HG02763 (cell line): ENCODE measurements around the gene STT3B.

ENCODE experiments used
- ATAC-seq: cut with Tn5 transposase; IDR thresholded peaks from one replicate; pipeline ENCODE4 v1.9.1; 2021; ENCODE audit warnings: mild to moderate bottlenecking, moderate library complexity; ENCODE audit not compliant: unreplicated experiment

STT3B gene

GRCh38 chr3:31636049-31636448 lies 103.3 kb downstream of the STT3B start:
- no peak for ATAC-seq

- no peak for ATAC-seq
These were observed 104.1 kb downstream of the STT3B start for GRCh38 chr3:31636694-31637442.

- ATAC-seq: no peak
These were observed 107.1 kb downstream of the STT3B start for GRCh38 chr3:31639828-31640227.

DNA sequence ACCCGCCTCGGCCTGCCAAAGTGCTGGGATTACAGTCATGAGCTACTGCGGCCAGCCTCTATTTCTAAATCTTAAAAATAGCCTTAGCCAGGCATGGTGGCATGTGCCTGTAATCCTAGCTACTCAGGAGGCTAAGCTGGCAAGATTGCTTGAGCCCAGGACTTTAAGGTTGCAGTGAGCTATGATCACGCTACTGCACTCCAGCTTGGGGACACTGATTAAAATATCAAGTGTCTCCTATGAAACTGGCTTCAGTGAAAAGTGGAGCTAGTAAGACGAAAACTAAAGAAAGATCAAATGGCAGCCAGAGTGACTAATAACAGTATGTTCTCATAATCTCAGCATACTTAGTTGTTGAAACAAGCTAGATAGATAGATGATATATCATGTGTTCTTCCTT lies 112.5 kb downstream of the STT3B start:
- no peak for ATAC-seq

- ATAC-seq: no peak
These were observed 115.7 kb downstream of the STT3B start for GRCh38 chr3:31648286-31648968.

- ATAC-seq: no peak
These were observed 119.6 kb downstream of the STT3B start for GRCh38 chr3:31652296-31652695.

GRCh38 chr3:31653464-31653863 lies 120.7 kb downstream of the STT3B start:
- ATAC-seq: no peak

- ATAC-seq: no peak
These were observed 122.3 kb downstream of the STT3B start for GRCh38 chr3:31654998-31655397.

GRCh38 chr3:31659246-31659645 lies 126.5 kb downstream of the STT3B start:
- ATAC-seq: no peak

GRCh38 chr3:31661286-31661685 lies 128.6 kb downstream of the STT3B start:
- no peak for ATAC-seq

- ATAC-seq: no peak
These were observed 129.4 kb downstream of the STT3B start for GRCh38 chr3:31661993-31662670.

DNA sequence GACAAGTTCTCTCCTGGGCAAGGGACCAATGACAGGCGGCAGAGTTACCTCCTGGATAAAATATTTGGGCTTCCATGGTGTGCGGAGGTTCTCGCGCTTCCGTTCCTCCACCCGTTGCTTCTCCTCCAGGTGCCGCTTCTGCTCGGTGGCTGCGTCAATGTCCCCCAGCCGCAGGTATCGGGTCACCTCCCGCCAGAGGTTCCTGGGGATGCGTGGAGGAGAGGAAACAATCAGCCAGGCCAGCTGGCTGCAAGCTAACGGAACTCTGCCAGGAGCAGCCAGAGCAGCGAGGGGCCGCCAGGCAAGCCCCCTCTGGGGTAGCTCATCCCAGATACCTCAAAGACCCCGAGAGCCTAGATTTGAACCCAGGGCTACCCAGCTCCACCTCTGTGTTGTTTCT lies 131.3 kb downstream of the STT3B start:
- no peak for ATAC-seq

DNA sequence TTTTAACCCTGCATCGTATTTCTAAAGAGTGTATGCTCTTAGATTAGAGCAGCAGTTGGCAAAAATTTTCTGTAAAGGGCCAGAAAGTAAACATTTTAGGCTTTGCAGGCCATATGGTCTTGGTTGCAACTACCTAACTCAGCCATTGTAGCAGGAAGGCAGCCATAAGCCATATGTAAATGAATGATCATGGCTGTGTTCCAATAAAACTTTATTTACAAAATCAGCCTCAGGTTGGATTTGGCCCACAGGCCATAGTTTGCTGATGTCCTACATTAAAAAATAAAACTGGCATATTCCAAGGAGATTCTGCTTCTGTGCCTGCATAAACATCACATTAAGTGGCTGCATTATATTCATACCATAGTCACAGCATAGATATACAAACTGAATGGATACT lies 134.9 kb downstream of the STT3B start:
- ATAC-seq: no peak

DNA sequence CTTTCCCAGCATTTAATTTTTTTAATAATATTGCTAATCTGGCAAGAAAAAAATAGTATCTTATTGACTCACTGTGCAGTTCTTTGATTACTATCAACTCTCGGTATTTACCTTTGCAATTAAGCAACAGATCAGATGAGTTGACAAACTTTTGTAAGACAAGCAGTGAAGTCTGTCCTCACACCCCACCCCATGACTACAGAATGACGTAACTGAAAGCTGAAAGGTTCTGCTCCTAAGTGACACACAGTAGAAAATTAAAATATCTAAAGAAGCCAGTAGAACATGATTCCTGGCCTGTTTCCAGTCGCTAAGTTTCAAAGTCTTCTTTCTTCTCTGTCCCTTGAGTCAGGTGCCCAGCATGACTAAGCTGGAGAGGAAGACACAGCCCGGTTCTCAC lies 135.5 kb downstream of the STT3B start:
- no peak for ATAC-seq

GRCh38 chr3:31670136-31670535 lies 137.4 kb downstream of the STT3B start:
- no peak for ATAC-seq

DNA sequence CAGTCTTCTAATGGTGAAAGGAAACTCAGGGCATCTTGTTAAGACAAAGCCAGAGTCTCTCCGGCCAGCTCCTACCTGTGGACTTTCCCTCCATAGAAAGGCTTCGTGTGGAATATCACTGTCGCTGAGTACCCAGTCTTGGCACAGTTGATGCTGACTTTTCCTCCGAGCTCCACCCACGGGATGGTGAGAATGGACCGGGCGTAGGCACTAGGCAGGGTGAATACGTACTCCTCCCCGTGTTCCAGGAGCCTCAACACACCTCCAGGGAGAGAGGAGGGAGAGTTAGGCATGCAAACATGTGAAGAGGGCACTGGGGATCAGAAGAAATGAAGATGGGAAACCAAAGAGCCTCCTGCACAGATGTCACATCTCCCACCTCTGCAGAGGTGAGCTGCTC lies 138.0 kb downstream of the STT3B start:
- no peak for ATAC-seq

DNA sequence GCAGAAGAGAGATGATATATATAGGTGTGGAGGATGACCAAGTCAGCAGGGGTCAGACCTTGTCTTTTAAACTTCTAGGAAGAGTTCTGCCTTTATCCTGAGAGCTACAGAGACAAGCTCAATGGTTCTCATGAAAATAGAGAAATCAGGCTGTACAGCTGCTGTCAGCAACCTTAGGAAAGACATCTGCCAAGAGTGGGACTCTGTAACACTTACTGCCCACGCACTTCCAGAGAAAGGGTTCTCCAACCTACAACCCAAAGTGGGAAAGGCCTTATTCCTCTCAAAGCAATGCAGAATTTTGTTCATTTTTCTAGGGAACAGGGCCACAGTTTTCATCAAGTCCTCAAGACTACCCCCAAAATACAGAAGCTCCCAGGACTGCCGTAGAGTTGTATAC lies 138.7 kb downstream of the STT3B start:
- ATAC-seq: no peak

DNA sequence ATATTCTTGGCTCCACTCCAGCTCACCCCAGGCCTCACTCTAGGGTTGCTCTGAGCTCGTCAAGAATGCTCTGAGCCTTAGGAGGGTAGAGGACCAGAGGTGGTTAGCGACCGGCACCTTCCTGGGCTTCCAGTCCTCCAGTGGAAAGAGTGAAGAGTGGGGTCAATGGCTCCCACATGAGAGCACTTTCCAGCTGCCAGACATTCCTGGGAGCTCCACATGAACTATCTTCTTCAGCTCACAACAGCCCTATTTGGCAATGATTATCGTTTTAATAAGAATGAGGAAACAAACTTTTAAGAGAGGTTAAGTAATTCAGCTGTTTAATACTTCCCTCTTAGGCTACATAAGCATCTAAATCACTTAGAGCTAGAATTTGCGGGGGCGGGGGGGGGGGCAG lies 139.3 kb downstream of the STT3B start:
- no peak for ATAC-seq

DNA sequence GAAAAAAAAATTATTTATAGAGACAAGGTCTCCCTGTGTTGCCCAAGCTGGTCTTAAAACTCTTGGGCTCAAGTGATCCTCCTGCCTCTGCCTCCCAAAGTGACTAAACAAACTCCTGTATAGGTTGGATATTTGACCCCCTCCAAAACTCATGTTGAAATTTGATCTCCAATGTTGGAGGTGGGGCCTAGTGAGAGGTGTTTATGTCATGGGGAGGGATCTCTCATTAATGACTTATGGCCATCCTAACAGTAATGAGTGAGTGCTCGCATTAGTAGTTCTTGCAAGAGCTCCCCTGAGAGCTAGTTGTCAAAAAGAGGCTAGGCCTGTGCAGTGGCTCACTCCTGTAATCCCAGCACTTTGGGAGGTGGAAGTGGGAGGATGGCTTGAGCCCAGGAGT lies 141.2 kb downstream of the STT3B start:
- no peak for ATAC-seq

DNA sequence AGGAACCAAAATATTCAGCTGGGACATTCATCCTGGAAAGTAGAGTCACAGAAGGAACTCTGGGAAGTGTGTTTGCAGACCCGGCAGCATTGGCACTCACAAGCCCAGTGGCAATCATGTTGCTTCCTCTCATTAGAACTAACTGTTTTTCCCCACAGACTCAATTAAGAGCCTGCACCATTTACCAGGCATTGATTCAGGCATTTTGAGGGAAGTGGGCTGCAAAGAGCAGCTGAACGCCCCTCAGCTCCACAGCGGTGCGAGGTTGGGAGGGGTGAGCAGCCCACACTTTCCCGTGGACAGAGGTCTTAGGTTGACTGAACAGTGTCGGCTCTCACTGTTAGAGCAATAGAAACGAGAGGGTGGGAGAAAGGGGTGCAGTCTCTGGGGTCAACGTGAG lies 143.8 kb downstream of the STT3B start:
- no peak for ATAC-seq

DNA sequence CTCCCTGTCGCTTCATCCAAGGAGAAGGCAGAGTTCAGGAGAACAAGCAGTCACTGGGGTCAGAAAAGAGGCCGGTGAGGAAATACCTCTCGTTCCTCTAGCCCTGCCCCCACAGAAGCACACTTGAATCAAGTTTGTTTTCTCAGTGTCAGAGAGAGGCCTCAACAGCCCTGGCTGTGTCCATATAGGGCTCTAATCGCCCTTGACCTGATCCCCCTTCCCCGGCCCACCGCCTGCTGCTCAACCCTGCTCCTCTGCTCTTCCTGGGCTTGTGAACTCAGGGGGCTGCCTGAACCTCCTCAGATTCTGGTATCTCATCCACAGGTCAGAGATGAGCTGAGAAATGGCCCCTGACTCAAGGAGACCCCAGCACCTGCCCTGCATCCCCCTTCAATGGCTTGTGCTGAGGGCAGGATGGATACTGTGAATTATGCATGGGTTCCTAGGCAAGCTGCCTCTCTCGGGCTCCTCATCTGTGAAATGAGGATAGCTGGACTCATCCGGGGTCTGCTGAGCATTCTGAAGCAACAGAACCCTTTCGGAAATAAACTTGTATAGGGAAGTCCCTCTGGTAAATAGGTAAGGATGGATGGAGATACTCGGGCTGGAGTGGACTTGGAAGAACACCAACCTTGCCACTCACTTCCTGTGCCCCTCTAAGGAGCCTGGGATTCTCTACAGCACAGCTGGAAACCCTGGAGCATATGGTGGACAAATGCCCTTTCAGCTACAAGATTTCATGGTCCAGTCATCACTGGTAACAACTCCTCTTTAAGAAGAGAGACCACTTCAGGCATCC lies 147.5 kb downstream of the STT3B start:
- ATAC-seq: no peak
